NCI-H1930 (cell line): ENCODE measurements around the gene HPCAL4.
A peak's percentile ranks its signal among the peaks of the same experiment; 100 is the strongest.

ENCODE experiments used
- DNase-seq, 2 experiments: peaks; one replicate each; lab custom pipeline; 2025; lab: John Stamatoyannopoulos, UW

HPCAL4 gene

GRCh38 chr1:39701049-39701439 is 9.8 kb upstream of the HPCAL4 start:
- DNase-seq = no peak

GRCh38 chr1:39700348-39700747 is 9.1 kb upstream of the HPCAL4 start:
- no peak for DNase-seq

GRCh38 chr1:39699419-39699818 is 8.2 kb upstream of the HPCAL4 start:
- DNase-seq = no peak

- DNase-seq = no peak
These were observed 7.3 kb upstream of the HPCAL4 start for GRCh38 chr1:39698568-39698967.

- DNase-seq = no peak
These were observed 5.2 kb upstream of the HPCAL4 start for GRCh38 chr1:39696448-39696847.

- no peak for DNase-seq
These were observed 3.8 kb upstream of the HPCAL4 start for GRCh38 chr1:39695016-39695415.

GRCh38 chr1:39694026-39694425 is 2.8 kb upstream of the HPCAL4 start:
- no peak for DNase-seq

- DNase-seq = peak; percentile 14 to 15
These were observed 1.2 kb upstream of the HPCAL4 start for GRCh38 chr1:39692152-39693074.

- no peak for DNase-seq
These were observed 345 bp downstream of the HPCAL4 start for GRCh38 chr1:39690794-39691382.

GRCh38 chr1:39690225-39690624 is 1.0 kb downstream of the HPCAL4 start:
- DNase-seq = no peak

GRCh38 chr1:39689635-39690034 is 1.6 kb downstream of the HPCAL4 start:
- no peak for DNase-seq

GRCh38 chr1:39689214-39689613 is 2.0 kb downstream of the HPCAL4 start:
- no peak for DNase-seq

GRCh38 chr1:39688706-39689105 is 2.5 kb downstream of the HPCAL4 start:
- no peak for DNase-seq

GRCh38 chr1:39687243-39687642 is 4.0 kb downstream of the HPCAL4 start:
- DNase-seq = no peak

- no peak for DNase-seq
These were observed 6.2 kb downstream of the HPCAL4 start for GRCh38 chr1:39685071-39685470.

GRCh38 chr1:39684313-39684664 is 6.9 kb downstream of the HPCAL4 start:
- DNase-seq = no peak

GRCh38 chr1:39683591-39684312 is 7.5 kb downstream of the HPCAL4 start:
- DNase-seq = no peak

- DNase-seq = no peak
These were observed 9.2 kb downstream of the HPCAL4 start for GRCh38 chr1:39681999-39682398.

- no peak for DNase-seq
These were observed 9.9 kb downstream of the HPCAL4 start for GRCh38 chr1:39681294-39681693.

GRCh38 chr1:39680751-39681150 is 10.5 kb downstream of the HPCAL4 start:
- no peak for DNase-seq

GRCh38 chr1:39679821-39680220 is 11.4 kb downstream of the HPCAL4 start:
- no peak for DNase-seq

GRCh38 chr1:39678889-39679288 is 12.3 kb downstream of the HPCAL4 start:
- DNase-seq = no peak

- no peak for DNase-seq
These were observed 13.6 kb downstream of the HPCAL4 start for GRCh38 chr1:39677645-39678044.
